ENCODE data around the gene GNAQ. TPM values are rescaled to one million over a fixed set of nuclear protein-coding genes. Genes with fewer than 3 reads are reported as not detected.
"Not testable (repeated sequence)": the region's sequence is repeated elsewhere in the genome, so short reads cannot be mapped to it uniquely, and the experiment has no call there.

Gene GNAQ
- total RNA-seq, 2 donors from 2014 or later = 13.4 to 17.8 TPM

GRCh38 chr9:78064075-78064474 lies 32.5 kb upstream of the GNAQ start:
- Histone ChIP-seq H3K36me3 (no peaks in the 10 kb centered on the region), H3K4me1 (no peaks in the 10 kb centered on the region), H3K4me3 (no peak overlapping the region), H3K27ac (no peak overlapping the region), H3K27me3 (no peaks in the 10 kb centered on the region), H3K9me3 (no peaks in the 10 kb centered on the region)
- DNase-seq (ENCODE audit: low spot score) = no peak
- TF ChIP-seq, protein P1, sequence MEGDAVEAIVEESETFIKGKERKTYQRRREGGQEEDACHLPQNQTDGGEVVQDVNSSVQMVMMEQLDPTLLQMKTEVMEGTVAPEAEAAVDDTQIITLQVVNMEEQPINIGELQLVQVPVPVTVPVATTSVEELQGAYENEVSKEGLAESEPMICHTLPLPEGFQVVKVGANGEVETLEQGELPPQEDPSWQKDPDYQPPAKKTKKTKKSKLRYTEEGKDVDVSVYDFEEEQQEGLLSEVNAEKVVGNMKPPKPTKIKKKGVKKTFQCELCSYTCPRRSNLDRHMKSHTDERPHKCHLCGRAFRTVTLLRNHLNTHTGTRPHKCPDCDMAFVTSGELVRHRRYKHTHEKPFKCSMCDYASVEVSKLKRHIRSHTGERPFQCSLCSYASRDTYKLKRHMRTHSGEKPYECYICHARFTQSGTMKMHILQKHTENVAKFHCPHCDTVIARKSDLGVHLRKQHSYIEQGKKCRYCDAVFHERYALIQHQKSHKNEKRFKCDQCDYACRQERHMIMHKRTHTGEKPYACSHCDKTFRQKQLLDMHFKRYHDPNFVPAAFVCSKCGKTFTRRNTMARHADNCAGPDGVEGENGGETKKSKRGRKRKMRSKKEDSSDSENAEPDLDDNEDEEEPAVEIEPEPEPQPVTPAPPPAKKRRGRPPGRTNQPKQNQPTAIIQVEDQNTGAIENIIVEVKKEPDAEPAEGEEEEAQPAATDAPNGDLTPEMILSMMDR (IDR thresholded peaks at IDR 0.05) = no peak

DNA sequence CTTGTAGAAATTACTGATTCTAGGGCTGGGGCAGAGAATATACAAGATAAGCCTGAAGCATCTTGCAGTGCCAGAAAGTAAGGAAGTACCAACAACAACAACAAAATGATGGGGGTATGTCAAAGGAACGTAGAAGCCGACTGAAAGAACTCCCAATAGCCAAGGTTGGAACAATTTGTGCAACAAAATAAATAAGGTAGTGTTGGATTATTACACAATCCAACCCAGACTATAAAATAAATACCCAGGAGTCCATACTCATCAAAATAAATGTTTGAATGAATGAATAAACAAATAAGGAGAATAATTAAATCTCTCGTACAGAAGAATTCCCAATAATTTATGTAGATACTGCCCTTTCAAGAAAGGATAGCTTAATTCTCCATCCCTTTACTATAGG lies 31.1 kb upstream of the GNAQ start:
- Histone ChIP-seq H3K9me3 (no peaks in the 10 kb centered on the region), H3K27me3 (no peaks in the 10 kb centered on the region), H3K36me3 (no peaks in the 10 kb centered on the region), H3K4me3 (no peak overlapping the region), H3K27ac (no peak overlapping the region), H3K4me1 (no peaks in the 10 kb centered on the region)
- DNase-seq (ENCODE audit: low spot score) = no peak
- TF ChIP-seq, protein P1 (IDR thresholded peaks at IDR 0.05) = no peak

GRCh38 chr9:78054218-78054617 lies 22.6 kb upstream of the GNAQ start:
- H3K27me3 ChIP-seq; H3K36me3 ChIP-seq; H3K4me1 ChIP-seq; H3K9me3 ChIP-seq; H3K4me3 ChIP-seq; H3K27ac ChIP-seq; DNase-seq (ENCODE audit: low spot score): not testable (repeated sequence)

GRCh38 chr9:78053627-78054026 lies 22.0 kb upstream of the GNAQ start:
- no peaks in the 10 kb centered on the region for H3K4me1 ChIP-seq
- H3K9me3 ChIP-seq = no peaks in the 10 kb centered on the region
- no peaks in the 10 kb centered on the region for H3K27me3 ChIP-seq
- no peak overlapping the region for H3K4me3 ChIP-seq
- H3K27ac ChIP-seq = no peak overlapping the region
- DNase-seq (ENCODE audit: low spot score) = no peak
- TF ChIP-seq, protein P1 (IDR thresholded peaks at IDR 0.05) = no peak
- H3K36me3 ChIP-seq = no peaks in the 10 kb centered on the region

DNA sequence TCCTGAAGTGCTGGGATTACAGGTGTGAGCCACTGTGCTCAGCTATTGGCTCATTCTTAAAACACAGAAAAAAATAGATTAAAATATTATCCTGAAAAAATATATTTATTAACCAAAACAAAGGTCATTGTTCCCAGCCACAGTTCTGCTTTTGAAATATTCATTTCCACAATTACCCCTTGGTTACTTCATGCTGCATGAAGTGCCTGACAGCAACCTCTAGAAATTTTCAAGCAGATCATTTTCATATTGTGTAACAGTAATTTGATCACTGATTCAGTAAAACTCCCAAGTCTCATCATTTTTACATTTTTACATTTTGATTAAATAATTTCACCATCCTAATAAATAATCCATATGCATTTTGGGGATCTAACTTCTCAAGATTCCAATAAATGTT lies 18.8 kb upstream of the GNAQ start:
- no peak for DNase-seq (ENCODE audit: low spot score)
- TF ChIP-seq, protein P1 (IDR thresholded peaks at IDR 0.05) = no peak
- H3K9me3 ChIP-seq = no peaks in the 10 kb centered on the region
- H3K4me3 ChIP-seq = no peak overlapping the region
- no peaks in the 10 kb centered on the region for H3K27me3 ChIP-seq
- no peaks in the 10 kb centered on the region for H3K36me3 ChIP-seq
- H3K4me1 ChIP-seq = no peaks in the 10 kb centered on the region
- no peak overlapping the region for H3K27ac ChIP-seq

- no peak overlapping the region for H3K4me3 ChIP-seq
- H3K27ac ChIP-seq = no peak overlapping the region
- H3K36me3 ChIP-seq = no peaks in the 10 kb centered on the region
- TF ChIP-seq, protein P1 (IDR thresholded peaks at IDR 0.05) = no peak
- no peaks in the 10 kb centered on the region for H3K27me3 ChIP-seq
- DNase-seq (ENCODE audit: low spot score) = no peak
- no peaks in the 10 kb centered on the region for H3K9me3 ChIP-seq
- H3K4me1 ChIP-seq = no peaks in the 10 kb centered on the region
Measured at GRCh38 chr9:78049484-78049883, 17.9 kb upstream of the GNAQ start.
